ENCODE results near the gene MYLIP.

DNA sequence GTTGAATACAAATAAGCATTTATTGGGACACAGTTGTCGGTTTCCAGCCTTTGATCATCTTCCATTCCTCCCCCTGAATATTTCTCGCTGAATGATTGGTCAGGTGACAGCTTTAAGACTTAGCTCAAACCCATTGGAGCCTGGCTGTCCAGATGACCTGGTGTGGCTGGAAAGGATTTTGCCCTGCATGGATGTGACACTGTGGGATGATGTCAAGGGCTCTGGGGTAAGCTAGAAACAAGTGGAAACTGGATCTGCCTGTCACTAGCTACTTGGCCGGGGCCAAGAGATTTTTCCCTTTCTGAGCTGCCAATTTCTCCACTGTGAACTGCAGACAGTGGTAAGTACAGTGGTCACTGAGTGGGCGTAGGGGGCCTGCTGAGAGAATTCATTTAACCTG lies 41.9 kb upstream of the MYLIP start:
- TF ChIP-seq POLR2AphosphoS5 (IDR thresholded peaks at IDR 0.05) (no peak), POLR2A (IDR thresholded peaks at IDR 0.05) (no peak), EP300 (IDR thresholded peaks at IDR 0.05; ENCODE audit: low read depth) (no peak)
- TF ChIP-seq, protein P1, sequence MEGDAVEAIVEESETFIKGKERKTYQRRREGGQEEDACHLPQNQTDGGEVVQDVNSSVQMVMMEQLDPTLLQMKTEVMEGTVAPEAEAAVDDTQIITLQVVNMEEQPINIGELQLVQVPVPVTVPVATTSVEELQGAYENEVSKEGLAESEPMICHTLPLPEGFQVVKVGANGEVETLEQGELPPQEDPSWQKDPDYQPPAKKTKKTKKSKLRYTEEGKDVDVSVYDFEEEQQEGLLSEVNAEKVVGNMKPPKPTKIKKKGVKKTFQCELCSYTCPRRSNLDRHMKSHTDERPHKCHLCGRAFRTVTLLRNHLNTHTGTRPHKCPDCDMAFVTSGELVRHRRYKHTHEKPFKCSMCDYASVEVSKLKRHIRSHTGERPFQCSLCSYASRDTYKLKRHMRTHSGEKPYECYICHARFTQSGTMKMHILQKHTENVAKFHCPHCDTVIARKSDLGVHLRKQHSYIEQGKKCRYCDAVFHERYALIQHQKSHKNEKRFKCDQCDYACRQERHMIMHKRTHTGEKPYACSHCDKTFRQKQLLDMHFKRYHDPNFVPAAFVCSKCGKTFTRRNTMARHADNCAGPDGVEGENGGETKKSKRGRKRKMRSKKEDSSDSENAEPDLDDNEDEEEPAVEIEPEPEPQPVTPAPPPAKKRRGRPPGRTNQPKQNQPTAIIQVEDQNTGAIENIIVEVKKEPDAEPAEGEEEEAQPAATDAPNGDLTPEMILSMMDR (IDR thresholded peaks at IDR 0.05): no peak
